CD4-positive, alpha-beta memory T cell (primary cell): ENCODE results near the gene NES. TPM values are rescaled to one million over a fixed set of nuclear protein-coding genes. Genes with fewer than 3 reads are reported as not detected.

ENCODE experiments used
- CTCF ChIA-PET: fragments of 350-600 bp; sonication (Branson Sonifier 250); formaldehyde crosslinking; loops from one replicate; lab custom pipeline; 2021; ENCODE audit warnings: inconsistent platforms; ENCODE audit not compliant: partially characterized antibody; lab: Charles Lee
- POLR2A ChIA-PET: fragments of 350-600 bp; sonication (Branson Sonifier 250); formaldehyde crosslinking; loops from one replicate; lab custom pipeline; 2021; ENCODE audit not compliant: partially characterized antibody; lab: Charles Lee
- DNase-seq, 5 donors: peaks; one replicate each; pipeline versions ENCODE4 v3.0.0 to v3.0.0-alpha.2; 2020 to 2022; ENCODE audit warnings: mixed read lengths in 1 of 5
- H3K27ac ChIP-seq: one replicate; pipeline ENCODE4 v1.7.0; 2013; ENCODE audit warnings: low read depth, low read length
- H3K27me3 ChIP-seq: 2 replicates; pipeline ENCODE4 v1.7.0; 2013; ENCODE audit warnings: mild to moderate bottlenecking, low read length, moderate library complexity; ENCODE audit not compliant: insufficient read depth
- H3K36me3 ChIP-seq: 2 replicates; pipeline ENCODE4 v1.7.0; 2013; ENCODE audit warnings: mild to moderate bottlenecking, low read length, moderate library complexity; ENCODE audit not compliant: insufficient read depth
- H3K4me1 ChIP-seq: 2 replicates; pipeline ENCODE4 v1.7.0; 2013; ENCODE audit warnings: mild to moderate bottlenecking, low read length, moderate library complexity; ENCODE audit not compliant: insufficient read depth
- H3K4me3 ChIP-seq, 2 donors: one replicate each; pipeline ENCODE4 v1.7.0; 2013; ENCODE audit warnings: low read length in 2 of 2, mild to moderate bottlenecking in 1 of 2
- H3K9me3 ChIP-seq, 2 donors: one replicate each; pipeline ENCODE4 v1.7.0; 2013; ENCODE audit warnings: low read length in 2 of 2, control low read depth in 1 of 2; ENCODE audit not compliant: control insufficient read depth in 1 of 2
- H3K27ac Mint-ChIP-seq, 7 donors: one replicate each; pipeline ENCODE4 v1.8.0; 2020 to 2021; ENCODE audit warnings: mixed read lengths in 7 of 7, mild to moderate bottlenecking in 6 of 7, inconsistent platforms in 3 of 7, moderate library complexity in 3 of 7
- H3K27me3 Mint-ChIP-seq, 2 donors: one replicate each; pipeline ENCODE4 v1.8.0; 2020 to 2021; ENCODE audit warnings: mixed read lengths in 2 of 2
- H3K36me3 Mint-ChIP-seq, 2 donors: one replicate each; pipeline ENCODE4 v1.8.0; 2020 to 2021; ENCODE audit warnings: mixed read lengths in 2 of 2, inconsistent platforms in 1 of 2, mild to moderate bottlenecking in 1 of 2
- H3K4me1 Mint-ChIP-seq, 4 donors: one replicate each; pipeline ENCODE4 v1.8.0; 2020 to 2021; ENCODE audit warnings: mixed read lengths in 4 of 4, mild to moderate bottlenecking in 1 of 4
- H3K4me3 Mint-ChIP-seq, 8 donors: one replicate each; pipeline ENCODE4 v1.8.0; 2020 to 2021; ENCODE audit warnings: mixed read lengths in 8 of 8, mild to moderate bottlenecking in 7 of 8, moderate library complexity in 6 of 8, inconsistent platforms in 3 of 8
- H3K9me3 Mint-ChIP-seq, 8 donors: one replicate each; pipeline ENCODE4 v1.8.0; 2020 to 2021; ENCODE audit warnings: mixed read lengths in 8 of 8, mild to moderate bottlenecking in 5 of 8, inconsistent platforms in 3 of 8, moderate library complexity in 1 of 8
- intact Hi-C: fragments of 100-400 bp; cut with micrococcal nuclease; formaldehyde crosslinking; loops from one replicate; pipeline ENCODE4 v1.15.1; 2023
- polyA plus RNA-seq, 2 donors: library from polyadenylated mRNA; unstranded; fragments of 300-500 nt; fragmentation: Illumina TruSeq; gene quantifications; one replicate each; pipeline ENCODE4 v1.2.3, GENCODE V29; 2021
- total RNA-seq, 2 experiments: library from RNA; stranded (reverse); gene quantifications; one replicate each; pipeline ENCODE4 v1.2.3, GENCODE V29; 2021

The NES gene
- total and polyA plus RNA-seq, 4 experiments from 2014 or later = not detected

- intact Hi-C loops = no loop called here
- Mint-ChIP-seq H3K27ac (peak overlapping the region in 2 of 7 donors; percentile 12 to 37), H3K4me3 (peak overlapping the region in 2 of 8 donors; percentile 42 to 43), H3K27me3 (peaks cover 27% of the 10 kb centered on the region in 2 donors), H3K9me3 (no peaks in the 10 kb centered on the region), H3K4me1 (peaks cover 6 to 19% (median 13%) of the 10 kb centered on the region in 4 donors), H3K36me3 (no peaks in the 10 kb centered on the region)
- H3K4me1 ChIP-seq = peaks cover 13% of the 10 kb centered on the region
- peaks cover 13% of the 10 kb centered on the region for H3K27me3 ChIP-seq
- H3K9me3 ChIP-seq = no peaks in the 10 kb centered on the region
- H3K36me3 ChIP-seq = no peaks in the 10 kb centered on the region
- no peak overlapping the region for H3K27ac ChIP-seq
- no peak overlapping the region for H3K4me3 ChIP-seq
- POLR2A ChIA-PET = interaction anchor here (1.1 kb wide), 2 partner anchors 42 to 45 kb away, joined by 3 read pairs; no protein-coding TSS in a partner anchor
- DNase-seq = peak in 2 of 5 donors; percentile 20 to 46
- CTCF ChIA-PET = interaction anchor here (1.0 to 11.7 kb wide), 9 partner anchors 19 to 238 kb away, joined by 3 to 314 read pairs (median 3); partner anchors contain the start of genes CRABP2, ISG20L2 and METTL25B
These were observed 7.1 kb upstream of the NES start for GRCh38 chr1:156684227-156684782.

GRCh38 chr1:156682166-156682890 is 5.1 kb upstream of the NES start:
- no peaks in the 10 kb centered on the region for H3K36me3 ChIP-seq
- no peak for DNase-seq
- H3K4me1 ChIP-seq = peaks cover 20% of the 10 kb centered on the region
- ChIA-PET CTCF (interaction anchor here (0.8 to 2.0 kb wide), 6 partner anchors 8 to 246 kb away, joined by 3 to 11 read pairs (median 4); no protein-coding TSS in a partner anchor), POLR2A (no interaction called here)
- H3K27ac Mint-ChIP-seq = no peak overlapping the region
- H3K36me3 Mint-ChIP-seq = no peaks in the 10 kb centered on the region
- no peaks in the 10 kb centered on the region for H3K9me3 ChIP-seq
- H3K9me3 Mint-ChIP-seq = no peaks in the 10 kb centered on the region
- peaks cover 25% of the 10 kb centered on the region for H3K27me3 ChIP-seq
- no peak overlapping the region for H3K27ac ChIP-seq
- H3K4me1 Mint-ChIP-seq = peaks cover 10 to 28% (median 21%) of the 10 kb centered on the region in 4 donors
- no peak overlapping the region for H3K4me3 Mint-ChIP-seq
- H3K4me3 ChIP-seq = no peak overlapping the region
- H3K27me3 Mint-ChIP-seq = peaks cover 37 to 38% of the 10 kb centered on the region in 2 donors
- intact Hi-C loops = no loop called here

GRCh38 chr1:156681196-156681960 is 4.2 kb upstream of the NES start:
- no peak for DNase-seq
- H3K27ac Mint-ChIP-seq = peak overlapping the region in 1 of 7 donors; percentile 4
- no peak overlapping the region for H3K27ac ChIP-seq
- no peaks in the 10 kb centered on the region for H3K36me3 Mint-ChIP-seq
- no peak overlapping the region for H3K4me3 ChIP-seq
- no peak overlapping the region for H3K4me3 Mint-ChIP-seq
- H3K9me3 Mint-ChIP-seq = no peaks in the 10 kb centered on the region
- peaks cover 10 to 29% (median 23%) of the 10 kb centered on the region in 4 donors for H3K4me1 Mint-ChIP-seq
- ChIA-PET POLR2A (no interaction called here), CTCF (interaction anchor here (1.0 to 6.2 kb wide), 7 partner anchors 9 to 247 kb away, joined by 3 to 60 read pairs (median 9); no protein-coding TSS in a partner anchor)
- intact Hi-C loops = no loop called here
- no peaks in the 10 kb centered on the region for H3K9me3 ChIP-seq
- H3K27me3 Mint-ChIP-seq = peaks cover 38% of the 10 kb centered on the region in 2 donors
- no peaks in the 10 kb centered on the region for H3K36me3 ChIP-seq
- peaks cover 27% of the 10 kb centered on the region for H3K27me3 ChIP-seq
- H3K4me1 ChIP-seq = peaks cover 24% of the 10 kb centered on the region

GRCh38 chr1:156680056-156680455 is 2.8 kb upstream of the NES start:
- Histone ChIP-seq H3K9me3 (no peaks in the 10 kb centered on the region), H3K36me3 (no peaks in the 10 kb centered on the region), H3K4me1 (peaks cover 24% of the 10 kb centered on the region), H3K27ac (no peak overlapping the region), H3K27me3 (peaks cover 34% of the 10 kb centered on the region), H3K4me3 (no peak overlapping the region)
- DNase-seq = no peak
- CTCF ChIA-PET = interaction anchor here (1.0 to 6.2 kb wide), 9 partner anchors 10 to 181 kb away, joined by 3 to 60 read pairs (median 3); partner anchors contain the start of genes CRABP2 and NTRK1
- POLR2A ChIA-PET = interaction anchor here (0.6 kb wide), 1 partner anchor 9 kb away, joined by 3 read pairs; no protein-coding TSS in a partner anchor
- H3K9me3 Mint-ChIP-seq = no peaks in the 10 kb centered on the region
- H3K27me3 Mint-ChIP-seq = peaks cover 38 to 43% of the 10 kb centered on the region in 2 donors
- no peak overlapping the region for H3K27ac Mint-ChIP-seq
- H3K4me3 Mint-ChIP-seq = no peak overlapping the region
- H3K4me1 Mint-ChIP-seq = peaks cover 10 to 29% (median 23%) of the 10 kb centered on the region in 4 donors
- H3K36me3 Mint-ChIP-seq = no peaks in the 10 kb centered on the region
- intact Hi-C loops = no loop called here

- ChIA-PET POLR2A (interaction anchor here (0.8 kb wide), 1 partner anchor 50 kb away, joined by 3 read pairs; no protein-coding TSS in a partner anchor), CTCF (interaction anchor here (0.8 to 6.2 kb wide), 13 partner anchors 10 to 61 kb away, joined by 3 to 60 read pairs (median 8); partner anchors contain the start of genes CRABP2 and ISG20L2)
- H3K27ac Mint-ChIP-seq = peak overlapping the region in 3 of 7 donors; percentile 21 to 69 (median 60)
- Histone ChIP-seq H3K27me3 (peaks cover 34% of the 10 kb centered on the region), H3K36me3 (no peaks in the 10 kb centered on the region), H3K4me3 (no peak overlapping the region), H3K27ac (no peak overlapping the region), H3K9me3 (no peaks in the 10 kb centered on the region), H3K4me1 (peaks cover 14% of the 10 kb centered on the region)
- DNase-seq = peak in 4 of 5 donors; percentile 28 to 37 (median 32)
- H3K36me3 Mint-ChIP-seq = no peaks in the 10 kb centered on the region
- peaks cover 40 to 50% of the 10 kb centered on the region in 2 donors for H3K27me3 Mint-ChIP-seq
- H3K4me3 Mint-ChIP-seq = peak overlapping the region in 7 of 8 donors; percentile 46 to 74 (median 54)
- intact Hi-C loops = loop anchor here (1.0 kb wide), 2 partner anchors 18 to 52 kb away; no protein-coding TSS in a partner anchor
- peaks cover 1 to 14% (median 12%) of the 10 kb centered on the region in 4 donors for H3K4me1 Mint-ChIP-seq
- H3K9me3 Mint-ChIP-seq = peaks cover 0 to 2% (median 0%) of the 10 kb centered on the region in 8 donors
These were observed 699 bp upstream of the NES start for GRCh38 chr1:156677616-156678596.
